OCI-LY1 (cell line): ENCODE data around the gene AACS.

Experiments used
- CTCF ChIP-seq: fragments of 200-600 bp; sonication (generic), shearing (Covaris generic); IDR thresholded peaks from 2 replicates; pipeline ENCODE4 v1.5.1; 2017; ENCODE audit warnings: mild to moderate bottlenecking, antibody characterized with exemption, low read length, moderate library complexity, mixed read lengths
- EZH2 ChIP-seq: fragments of 200-600 bp; sonication (generic), shearing (Covaris generic); IDR thresholded peaks from 2 replicates; pipeline ENCODE4 v1.8.0; 2017; ENCODE audit warnings: borderline replicate concordance, mixed run types, mild to moderate bottlenecking, antibody characterized with exemption, low read length, moderate library complexity, mixed read lengths

DNA sequence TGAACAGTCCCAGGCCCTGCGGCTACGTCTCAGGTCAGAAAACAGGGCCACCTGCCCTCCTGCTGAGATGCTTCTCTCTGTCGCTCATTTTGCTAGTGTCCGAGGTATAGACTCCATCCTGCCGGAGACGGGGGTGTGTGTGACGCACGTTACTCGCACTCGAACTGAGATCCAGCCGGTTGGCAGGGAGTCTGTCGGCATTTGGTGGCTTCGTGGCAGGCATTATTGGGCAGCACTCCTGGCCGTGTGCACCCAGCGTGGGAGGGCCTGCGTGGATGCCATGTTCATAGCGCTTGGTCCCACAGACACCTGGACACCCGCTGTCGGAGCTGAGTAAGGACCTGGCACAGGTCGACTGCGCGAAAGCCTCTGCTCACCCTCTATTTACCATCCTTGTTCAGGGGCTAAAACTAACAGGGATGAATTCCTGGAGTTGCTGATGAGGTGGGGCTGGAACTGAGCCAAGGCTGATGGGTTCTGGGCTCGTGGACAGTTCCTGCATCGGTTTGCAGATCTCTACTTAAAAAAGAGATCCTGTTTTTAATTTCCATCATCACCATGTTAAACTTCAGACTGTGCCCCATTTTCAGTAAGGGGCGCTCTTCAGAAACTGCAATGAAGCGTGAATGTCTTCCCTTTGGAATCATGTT lies 28.6 kb downstream of the AACS start:
- TF ChIP-seq CTCF: no peak
- no peak for TF ChIP-seq EZH2
